Measurements from ENCODE around the gene OR10G3. TPM values are rescaled to one million over a fixed set of nuclear protein-coding genes. Genes with fewer than 3 reads are reported as not detected.
A peak's percentile ranks its signal among the peaks of the same experiment; 100 is the strongest.

OR10G3 gene
- total and polyA plus RNA-seq, 2 of the 13 experiments (the other 11 are each of a cell fraction or from before 2014, with no cell fraction given): not detected

GRCh38 chr14:21525571-21525961, 54.3 kb downstream of the OR10G3 start:
- Histone ChIP-seq H3K4me2 (ENCODE audit: low read depth, low read length) (peak overlapping the region; percentile 82), H3K79me2 (ENCODE audit: insufficient read depth, low read length) (no peaks in the 10 kb centered on the region), H3K4me1 (ENCODE audit: insufficient read depth, low read length) (peaks cover 40% of the 10 kb centered on the region), H3K9ac (ENCODE audit: insufficient read depth, low read depth, low read length) (peak overlapping the region; percentile 80; the same call in 1 of the 2 replicates), H2AFZ (ENCODE audit: low read length) (no peak overlapping the region), H3K36me3 (replicated peaks in 1 of 2; ENCODE audit: control insufficient read depth in 1 of 2, insufficient read depth in 2 of 2, low read length in 2 of 2) (no peaks in the 10 kb centered on the region), H3K27ac (ENCODE audit: extremely low read length, insufficient read depth, low read length) (peak overlapping the region; percentile 69), H4K20me1 (ENCODE audit: insufficient read depth, low read length) (no peaks in the 10 kb centered on the region), H3K27me3 (ENCODE audit: control insufficient read depth in 1 of 2, insufficient read depth in 2 of 2, low read length in 2 of 2) (no peaks in the 10 kb centered on the region), H3K9me3 (ENCODE audit: low read length) (no peaks in the 10 kb centered on the region), H3K4me3 (replicated peaks in 1 of 3; ENCODE audit: insufficient read depth in 1 of 3, low read depth in 2 of 3, low read length in 3 of 3) (peak overlapping the region; percentile 77 to 83 (median 78); a peak in 4 of 6 replicates)
- DNase-seq (ENCODE audit: low spot score) (no peak), ATAC-seq (peak; percentile 1), FAIRE-seq (no peak)
- in situ Hi-C loops (cut with HindIII; ENCODE audit: extremely low pct_ligation_motif_present, low pct_unique_long_range_greater_than_20kb) (no loop called here), intact Hi-C loops (cut with micrococcal nuclease; ENCODE audit: unreplicated experiment) (no loop called here)
- no TSS peak for BruUV-seq (replicated peaks)
- 71% methylated on average over 12 of the region's 12 CpGs for WGBS (ENCODE audit: low lambda C conversion rate)
- ChIA-PET POLR2A (interaction anchor here (0.9 to 10.8 kb wide), 8 partner anchors 9 to 89 kb away, joined by 3 to 173 read pairs (median 13); partner anchors contain the start of genes CHD8 and METTL3), CTCF (ENCODE audit: low intra/inter-chr PET ratio, low total read pairs) (no interaction called here)
- TF ChIP-seq NFYC (CRISPR knock-in tag; IDR thresholded peaks at IDR 0.05) (no peak), ZFP37 (CRISPR knock-in tag; IDR thresholded peaks at IDR 0.05; ENCODE audit: borderline replicate concordance) (no peak), SNAPC5 (CRISPR knock-in tag; IDR thresholded peaks at IDR 0.05; ENCODE audit: borderline replicate concordance) (no peak), ZNF350 (CRISPR knock-in tag; IDR thresholded peaks at IDR 0.05; ENCODE audit: borderline replicate concordance, low read depth) (0 out of 2 replicates have a peak, but pooled peaks have one; percentile 6), ZFX (CRISPR knock-in tag; IDR thresholded peaks at IDR 0.05; ENCODE audit: low read depth) (0 out of 2 replicates have a peak, but pooled peaks have one; percentile 1), ATF4 (CRISPR knock-in tag; IDR thresholded peaks at IDR 0.05) (no peak), MTERF4 (CRISPR knock-in tag; IDR thresholded peaks at IDR 0.05) (no peak), ZBTB33 (CRISPR knock-in tag; IDR thresholded peaks at IDR 0.05) (peak; percentile 52), ZBTB7A (CRISPR knock-in tag; IDR thresholded peaks at IDR 0.05) (peak; percentile 9; the same call in 1 of the 2 replicates)

Data from HepG2 (cell line).